HG03097 (cell line): ENCODE data around the gene OVAAL.

Source experiments
- ATAC-seq: cut with Tn5 transposase; IDR thresholded peaks from one replicate; pipeline ENCODE4 v1.9.1; 2021; ENCODE audit not compliant: unreplicated experiment, low FRiP score

The OVAAL gene

DNA sequence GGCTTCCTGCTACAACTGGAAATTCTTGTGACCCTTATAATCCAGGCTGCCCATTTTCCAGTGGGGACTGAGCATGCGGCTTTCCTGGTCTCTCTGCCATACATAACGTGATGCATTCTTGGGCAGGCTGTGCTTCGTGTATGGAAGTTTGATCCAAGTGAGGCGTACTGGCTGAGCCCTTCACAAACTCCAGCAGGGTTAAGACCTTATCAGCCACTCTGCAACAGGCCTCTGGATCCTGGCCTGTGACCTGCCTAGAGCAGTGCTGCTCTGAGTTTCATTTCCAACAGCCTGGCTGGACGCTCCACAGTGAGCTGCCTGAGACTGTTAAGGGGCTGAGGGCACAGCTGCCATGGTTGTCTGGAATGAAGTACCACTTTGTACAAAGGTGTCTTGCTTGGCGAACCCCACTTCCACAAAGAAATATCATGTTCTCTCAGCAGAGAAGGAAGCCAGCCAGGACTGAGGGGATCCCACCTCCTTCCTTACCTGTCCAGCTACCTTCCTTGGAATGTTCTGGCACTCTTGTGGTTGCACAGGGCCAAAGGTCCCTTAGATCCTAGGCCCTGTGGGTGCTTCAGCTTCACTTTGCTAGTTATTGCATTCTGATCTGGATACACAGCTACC is 44.6 kb downstream of the OVAAL start:
- no peak for ATAC-seq

DNA sequence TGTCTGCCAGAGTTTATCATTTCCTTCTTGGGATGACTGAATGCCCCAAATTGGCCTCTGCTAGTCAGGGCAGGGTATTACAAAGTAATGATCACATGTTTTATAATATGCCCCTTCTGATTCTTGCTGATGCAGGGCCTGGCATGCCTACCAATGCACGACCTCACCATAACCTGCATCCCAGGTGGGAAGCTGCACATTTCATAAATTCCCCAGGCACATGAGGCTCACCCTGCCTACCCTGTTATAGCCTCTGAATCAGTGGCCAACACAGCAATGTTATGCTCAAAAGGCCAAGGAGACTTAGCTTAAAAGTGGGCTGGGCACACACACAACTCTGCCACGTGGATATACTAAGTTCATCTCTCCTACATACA is 45.1 kb downstream of the OVAAL start:
- no peak for ATAC-seq

GRCh38 chr1:180606155-180606554 is 47.4 kb downstream of the OVAAL start:
- no peak for ATAC-seq

DNA sequence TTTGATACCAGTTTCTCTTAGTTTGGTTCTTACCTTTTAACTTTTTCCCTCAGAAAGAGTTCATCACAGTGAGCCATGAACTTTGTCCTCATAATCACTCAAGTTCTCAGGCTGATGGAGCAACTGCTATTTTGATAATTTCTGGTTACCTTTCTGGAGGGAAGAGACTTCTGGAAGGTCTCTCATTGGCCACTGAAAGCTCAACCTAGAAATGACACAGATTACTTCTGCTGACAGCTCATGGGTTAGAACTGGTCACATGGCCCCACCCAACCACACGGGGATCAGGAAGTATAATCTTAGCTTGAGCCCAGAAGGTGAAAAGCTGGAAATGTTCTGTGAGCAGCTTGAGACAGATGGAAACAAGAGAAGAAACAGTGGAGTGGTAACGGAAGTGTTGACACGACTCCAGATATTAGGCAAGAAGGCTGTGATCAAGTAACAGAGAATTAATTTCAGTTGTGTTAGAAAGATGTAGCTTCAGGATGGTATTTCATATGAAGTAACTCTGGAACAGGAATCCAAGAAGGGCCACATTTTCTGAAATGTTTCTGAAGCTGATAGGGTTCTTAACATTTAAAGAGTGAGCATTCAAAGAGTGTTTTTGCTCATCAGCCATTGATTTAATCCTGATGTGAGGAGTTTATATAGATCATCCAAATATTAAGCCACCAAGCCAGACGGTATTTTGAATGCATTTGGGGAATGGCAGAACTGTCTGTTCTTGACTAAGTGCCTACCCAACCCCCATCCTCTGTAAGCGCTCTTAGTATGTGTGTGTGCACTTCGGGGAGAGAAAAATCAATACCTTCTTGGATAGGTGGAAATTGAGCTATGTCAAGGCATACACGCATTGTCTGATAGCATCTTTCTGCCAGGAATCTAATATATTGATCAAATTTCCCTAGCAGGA is 51.1 kb downstream of the OVAAL start:
- ATAC-seq = no peak

DNA sequence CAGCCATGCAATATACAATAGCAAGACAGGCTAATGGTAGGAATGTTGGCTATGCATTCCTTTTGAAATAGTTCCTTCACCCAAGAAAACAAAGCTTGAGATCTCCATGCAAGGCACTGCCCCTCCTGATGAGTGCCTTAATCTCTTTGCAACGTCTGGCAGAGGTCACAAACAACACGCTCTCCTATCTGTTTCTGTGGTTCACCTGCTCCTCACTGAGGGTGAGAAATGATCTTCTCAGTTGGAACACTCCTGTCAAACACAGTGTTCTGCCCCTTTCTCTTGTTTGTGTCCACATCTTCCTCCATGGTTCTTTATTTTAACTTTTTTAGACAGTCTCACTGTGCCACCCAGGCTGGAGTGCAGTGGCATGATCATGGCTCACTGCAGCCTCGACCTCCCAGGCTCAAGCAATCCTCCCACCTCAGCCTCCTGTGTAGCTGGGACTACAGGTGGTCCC is 51.8 kb downstream of the OVAAL start:
- no peak for ATAC-seq

GRCh38 chr1:180611016-180611930 is 52.5 kb downstream of the OVAAL start:
- no peak for ATAC-seq

GRCh38 chr1:180612632-180613031 is 53.9 kb downstream of the OVAAL start:
- no peak for ATAC-seq

DNA sequence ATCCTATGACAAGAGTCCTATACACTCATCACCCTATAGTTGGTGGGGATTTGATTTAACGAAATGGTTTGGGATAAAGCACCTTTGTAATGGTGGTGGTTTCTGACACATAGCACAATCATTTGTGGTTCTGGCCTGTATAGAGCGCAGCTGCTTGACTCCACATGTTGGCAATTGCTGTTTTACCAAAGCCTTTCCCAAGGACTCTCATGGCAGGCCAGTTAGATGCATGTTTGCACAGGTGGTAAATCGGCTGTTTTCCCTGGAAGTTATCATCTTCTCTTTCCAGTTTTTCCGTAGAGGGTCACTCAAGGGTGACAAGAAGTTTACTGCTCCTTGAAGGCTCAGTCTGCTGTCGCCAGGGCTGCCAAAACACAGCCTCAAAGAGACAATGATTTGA is 56.0 kb downstream of the OVAAL start:
- ATAC-seq = no peak

DNA sequence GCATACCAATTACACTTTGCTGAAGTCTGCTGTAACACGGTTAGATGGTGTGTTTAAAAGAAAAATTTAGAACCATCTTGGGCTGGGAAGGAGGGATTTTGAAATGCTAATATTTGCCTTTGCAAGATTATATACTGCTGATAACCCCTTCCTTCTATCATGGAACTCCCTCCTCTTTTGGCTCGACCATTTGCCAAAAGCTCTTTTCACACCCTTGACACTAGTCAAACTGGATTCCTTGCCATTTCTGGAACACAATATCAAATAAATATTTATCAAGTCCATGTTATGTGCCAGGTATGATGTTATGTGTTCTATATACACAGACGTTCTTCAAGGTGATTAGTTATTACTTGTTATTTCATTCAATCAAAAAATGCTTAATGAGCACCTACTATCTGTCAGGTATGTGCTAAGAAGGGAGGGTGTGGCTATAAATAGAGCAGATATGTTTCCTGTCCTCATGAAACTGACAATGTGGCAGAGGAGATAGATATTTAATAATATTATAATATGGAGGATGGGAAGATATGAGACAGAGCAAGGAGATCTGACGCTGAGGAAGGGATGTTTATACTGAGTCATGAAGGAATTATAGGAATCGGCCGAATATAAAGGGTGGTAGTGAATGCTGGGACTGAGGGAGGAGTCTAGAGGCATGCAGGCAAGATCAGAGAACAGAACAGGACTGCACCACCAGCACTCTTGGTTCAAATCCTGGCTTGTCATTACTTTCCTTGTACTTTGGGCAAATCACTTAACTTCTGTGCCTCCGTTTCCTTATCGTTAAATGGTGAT is 56.9 kb downstream of the OVAAL start:
- no peak for ATAC-seq
